Measurements from ENCODE around the gene PRR35.

Gene PRR35

DNA sequence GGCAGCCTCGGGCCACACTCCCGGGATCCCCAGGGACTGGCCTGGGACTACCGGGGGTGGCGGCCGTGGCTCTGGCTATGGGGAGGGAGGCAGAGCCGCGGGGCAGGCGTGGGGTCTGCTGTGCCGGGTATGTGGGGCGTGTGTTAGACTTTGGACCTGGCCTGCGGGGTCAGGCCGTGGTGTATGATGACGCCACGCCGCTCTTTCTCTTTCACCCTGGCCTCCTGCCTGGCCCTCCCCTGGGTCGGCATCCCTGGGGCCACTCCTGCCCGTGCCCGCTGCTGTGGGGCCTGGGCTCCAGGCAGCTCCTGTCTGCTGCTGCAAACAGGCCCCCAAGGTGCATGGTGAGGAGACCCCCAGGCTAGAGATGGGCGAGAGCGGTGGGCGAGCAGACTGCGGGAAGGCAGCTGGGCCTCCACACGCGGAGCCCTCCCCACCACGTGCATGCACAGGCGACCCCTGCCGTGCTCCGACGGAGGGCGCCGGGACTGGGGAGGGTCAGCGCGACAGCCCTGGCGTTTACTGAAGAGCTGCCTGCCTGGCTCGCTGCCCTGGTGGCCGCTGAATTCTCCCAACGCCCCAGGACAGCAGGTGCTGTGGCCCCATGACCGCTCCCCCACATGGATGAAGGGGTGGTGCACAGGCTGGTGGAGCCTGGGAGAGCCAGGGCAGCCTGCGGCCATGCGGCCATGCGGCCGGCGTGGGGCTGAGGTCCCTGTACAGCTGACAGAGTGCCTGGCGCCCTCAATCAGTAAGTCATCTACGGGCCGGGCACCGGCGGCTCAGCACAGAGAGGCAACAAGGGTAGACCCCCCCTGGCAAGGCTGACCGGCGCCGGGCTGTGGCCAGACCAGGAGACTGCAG lies 16.7 kb upstream of the PRR35 start:
- no peak for TF ChIP-seq EZH2phosphoT487 (IDR thresholded peaks at IDR 0.05; ENCODE audit: borderline replicate concordance, low read length)
- TF ChIP-seq, protein P1, sequence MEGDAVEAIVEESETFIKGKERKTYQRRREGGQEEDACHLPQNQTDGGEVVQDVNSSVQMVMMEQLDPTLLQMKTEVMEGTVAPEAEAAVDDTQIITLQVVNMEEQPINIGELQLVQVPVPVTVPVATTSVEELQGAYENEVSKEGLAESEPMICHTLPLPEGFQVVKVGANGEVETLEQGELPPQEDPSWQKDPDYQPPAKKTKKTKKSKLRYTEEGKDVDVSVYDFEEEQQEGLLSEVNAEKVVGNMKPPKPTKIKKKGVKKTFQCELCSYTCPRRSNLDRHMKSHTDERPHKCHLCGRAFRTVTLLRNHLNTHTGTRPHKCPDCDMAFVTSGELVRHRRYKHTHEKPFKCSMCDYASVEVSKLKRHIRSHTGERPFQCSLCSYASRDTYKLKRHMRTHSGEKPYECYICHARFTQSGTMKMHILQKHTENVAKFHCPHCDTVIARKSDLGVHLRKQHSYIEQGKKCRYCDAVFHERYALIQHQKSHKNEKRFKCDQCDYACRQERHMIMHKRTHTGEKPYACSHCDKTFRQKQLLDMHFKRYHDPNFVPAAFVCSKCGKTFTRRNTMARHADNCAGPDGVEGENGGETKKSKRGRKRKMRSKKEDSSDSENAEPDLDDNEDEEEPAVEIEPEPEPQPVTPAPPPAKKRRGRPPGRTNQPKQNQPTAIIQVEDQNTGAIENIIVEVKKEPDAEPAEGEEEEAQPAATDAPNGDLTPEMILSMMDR (IDR thresholded peaks at IDR 0.05; ENCODE audit: low read depth, low read length, poor library complexity, severe bottlenecking), result no peak
- Histone ChIP-seq H3K79me2 (ENCODE audit: control insufficient read depth, low read length) (peaks cover 78% of the 10 kb centered on the region), H3K36me3 (ENCODE audit: control insufficient read depth, low read length) (peaks cover 20% of the 10 kb centered on the region; the same call in 1 of the 2 replicates), H3K9me2 (replicated peaks; ENCODE audit: control insufficient read depth, low read length) (no peaks in the 10 kb centered on the region), H3K27me3 (ENCODE audit: control insufficient read depth, low read length) (no peaks in the 10 kb centered on the region), H3K4me1 (ENCODE audit: control insufficient read depth, low read length) (no peaks in the 10 kb centered on the region), H4K20me1 (ENCODE audit: control insufficient read depth, insufficient read depth, low read depth, low read length) (no peaks in the 10 kb centered on the region), H3K9me3 (ENCODE audit: control insufficient read depth, insufficient read depth, low read length) (no peaks in the 10 kb centered on the region), H3K4me3 (ENCODE audit: low read length) (no peak overlapping the region), H3K4me2 (ENCODE audit: low read length) (no peak overlapping the region), H3F3A (ENCODE audit: control insufficient read depth, insufficient read depth) (no peaks in the 10 kb centered on the region), H3K27ac (ENCODE audit: low read depth, low read length) (no peak overlapping the region)

DNA sequence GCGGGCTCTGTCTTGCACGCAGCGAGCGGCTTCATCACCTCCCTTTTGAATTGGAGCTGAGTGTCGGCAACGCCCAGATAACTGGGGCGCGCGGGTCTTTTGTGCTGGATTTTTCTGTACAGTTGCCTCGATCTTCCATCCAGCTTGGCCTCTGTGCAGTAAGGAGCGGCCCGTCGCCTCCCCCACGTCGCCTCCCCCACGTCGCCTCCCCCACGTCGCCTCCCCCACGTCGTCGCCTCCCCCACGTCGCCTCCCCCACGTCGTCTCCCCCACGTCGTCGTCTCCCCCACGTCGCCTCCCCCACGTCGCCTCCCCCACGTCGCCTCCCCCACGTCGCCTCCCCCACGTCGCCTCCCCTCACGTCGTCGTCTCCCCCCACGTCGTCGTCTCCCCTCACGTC lies 15.7 kb upstream of the PRR35 start:
- H3K4me3 ChIP-seq (ENCODE audit: low read length), result no peak overlapping the region
- H3K79me2 ChIP-seq (ENCODE audit: control insufficient read depth, low read length), result peaks cover 68% of the 10 kb centered on the region
- no peaks in the 10 kb centered on the region for H3F3A ChIP-seq (ENCODE audit: control insufficient read depth, insufficient read depth)
- peaks cover 19% of the 10 kb centered on the region; the same call in 1 of the 2 replicates for H3K36me3 ChIP-seq (ENCODE audit: control insufficient read depth, low read length)
- no peak overlapping the region for H3K4me2 ChIP-seq (ENCODE audit: low read length)
- no peak overlapping the region for H3K27ac ChIP-seq (ENCODE audit: low read depth, low read length)
- no peaks in the 10 kb centered on the region for H3K27me3 ChIP-seq (ENCODE audit: control insufficient read depth, low read length)
- no peaks in the 10 kb centered on the region for H3K9me2 ChIP-seq (replicated peaks; ENCODE audit: control insufficient read depth, low read length)
- TF ChIP-seq EZH2phosphoT487 (IDR thresholded peaks at IDR 0.05; ENCODE audit: borderline replicate concordance, low read length), result no peak
- TF ChIP-seq, protein P1 (IDR thresholded peaks at IDR 0.05; ENCODE audit: low read depth, low read length, poor library complexity, severe bottlenecking), result no peak
- no peaks in the 10 kb centered on the region for H4K20me1 ChIP-seq (ENCODE audit: control insufficient read depth, insufficient read depth, low read depth, low read length)
- H3K4me1 ChIP-seq (ENCODE audit: control insufficient read depth, low read length), result no peaks in the 10 kb centered on the region
- H3K9me3 ChIP-seq (ENCODE audit: control insufficient read depth, insufficient read depth, low read length), result no peaks in the 10 kb centered on the region

DNA sequence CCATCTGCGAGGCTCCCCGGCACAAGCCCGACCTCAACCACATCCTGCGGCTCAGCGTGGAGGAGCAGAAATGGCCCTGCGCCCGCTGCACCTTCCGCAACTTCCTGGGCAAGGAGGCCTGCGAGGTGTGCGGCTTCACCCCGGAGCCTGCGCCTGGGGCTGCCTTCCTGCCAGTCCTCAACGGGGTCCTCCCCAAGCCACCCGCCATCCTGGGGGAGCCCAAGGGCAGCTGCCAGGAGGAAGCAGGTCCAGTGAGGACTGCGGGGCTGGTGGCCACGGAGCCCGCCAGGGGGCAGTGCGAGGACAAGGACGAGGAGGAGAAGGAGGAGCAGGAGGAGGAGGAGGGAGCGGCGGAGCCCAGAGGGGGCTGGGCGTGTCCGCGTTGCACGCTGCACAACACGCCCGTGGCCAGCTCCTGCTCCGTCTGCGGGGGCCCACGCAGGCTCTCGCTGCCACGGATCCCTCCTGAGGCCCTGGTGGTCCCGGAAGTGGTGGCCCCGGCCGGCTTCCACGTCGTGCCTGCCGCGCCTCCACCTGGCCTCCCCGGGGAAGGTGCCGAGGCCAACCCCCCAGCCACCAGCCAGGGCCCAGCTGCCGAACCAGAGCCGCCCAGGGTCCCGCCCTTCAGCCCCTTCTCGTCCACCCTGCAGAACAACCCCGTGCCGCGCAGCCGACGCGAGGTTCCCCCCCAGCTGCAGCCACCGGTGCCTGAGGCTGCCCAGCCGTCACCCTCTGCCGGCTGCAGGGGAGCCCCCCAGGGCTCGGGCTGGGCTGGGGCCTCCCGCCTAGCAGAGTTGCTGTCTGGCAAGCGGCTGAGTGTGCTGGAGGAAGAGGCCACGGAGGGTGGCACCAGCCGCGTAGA lies 13.1 kb upstream of the PRR35 start:
- Histone ChIP-seq H4K20me1 (ENCODE audit: control insufficient read depth, insufficient read depth, low read depth, low read length) (no peaks in the 10 kb centered on the region), H3F3A (ENCODE audit: control insufficient read depth, insufficient read depth) (no peaks in the 10 kb centered on the region), H3K4me3 (ENCODE audit: low read length) (no peak overlapping the region), H3K4me2 (ENCODE audit: low read length) (no peak overlapping the region), H3K9me3 (ENCODE audit: control insufficient read depth, insufficient read depth, low read length) (no peaks in the 10 kb centered on the region), H3K27ac (ENCODE audit: low read depth, low read length) (no peak overlapping the region), H3K36me3 (ENCODE audit: control insufficient read depth, low read length) (peaks cover 24% of the 10 kb centered on the region; the same call in 1 of the 2 replicates), H3K79me2 (ENCODE audit: control insufficient read depth, low read length) (peaks cover 42% of the 10 kb centered on the region), H3K27me3 (ENCODE audit: control insufficient read depth, low read length) (no peaks in the 10 kb centered on the region), H3K9me2 (replicated peaks; ENCODE audit: control insufficient read depth, low read length) (no peaks in the 10 kb centered on the region), H3K4me1 (ENCODE audit: control insufficient read depth, low read length) (no peaks in the 10 kb centered on the region)
- TF ChIP-seq, protein P1 (IDR thresholded peaks at IDR 0.05; ENCODE audit: low read depth, low read length, poor library complexity, severe bottlenecking), result no peak
- no peak for TF ChIP-seq EZH2phosphoT487 (IDR thresholded peaks at IDR 0.05; ENCODE audit: borderline replicate concordance, low read length)

Measured in DOHH2 (cell line).